SK-N-SH treated with all-trans-retinoic acid at 6 μM for 48 hours (cell line): ENCODE measurements around the gene IGDCC3.

ENCODE experiments used
- ATAC-seq: fragments of 200-7000 bp; cut with Tn5 transposase; 3 replicates; pipeline ENCODE4 v1.9.1; 2020; ENCODE audit warnings: mild to moderate bottlenecking, moderate library complexity
- ARNTL ChIP-seq: fragments of 450-650 bp; formaldehyde crosslinking; IDR thresholded peaks from 2 replicates; pipeline ENCODE4 v1.5.0; 2020; ENCODE audit warnings: low read depth, mild to moderate bottlenecking, moderate library complexity, borderline replicate concordance
- BACH2 ChIP-seq: fragments of 250-450 bp; sonication (Bioruptor Pico); IDR thresholded peaks from 2 replicates; pipeline ENCODE4 v1.9.0; 2021; ENCODE audit warnings: mild to moderate bottlenecking, borderline replicate concordance
- CSDC2 ChIP-seq: fragments of 250-450 bp; sonication (Bioruptor Pico); IDR thresholded peaks from 2 replicates; pipeline ENCODE4 v1.5.0; 2020; ENCODE audit warnings: mild to moderate bottlenecking, moderate library complexity
- ESRRG ChIP-seq: fragments of 250-450 bp; sonication (Bioruptor Pico); IDR thresholded peaks from 2 replicates; pipeline ENCODE4 v1.6.1; 2021; ENCODE audit warnings: mild to moderate bottlenecking
- ISL1 ChIP-seq: fragments of 250-450 bp; sonication (Bioruptor Pico); IDR thresholded peaks from 2 replicates; pipeline ENCODE4 v2.1.2; 2022; ENCODE audit warnings: mild to moderate bottlenecking, moderate library complexity
- OSR1 ChIP-seq: fragments of 250-450 bp; sonication (Bioruptor Pico); IDR thresholded peaks from 2 replicates; pipeline ENCODE4 v1.8.0; 2022; ENCODE audit warnings: moderate library complexity, mild to moderate bottlenecking, inconsistent platforms
- PPARA ChIP-seq: fragments of 250-450 bp; sonication (Bioruptor Pico); IDR thresholded peaks from 2 replicates; pipeline ENCODE4 v1.5.0; 2020; ENCODE audit warnings: mild to moderate bottlenecking, borderline replicate concordance
- RARB ChIP-seq: fragments of 250-450 bp; sonication (Bioruptor Pico); IDR thresholded peaks from 2 replicates; pipeline ENCODE4 v1.8.0; 2021; ENCODE audit warnings: mild to moderate bottlenecking, moderate library complexity
- SNAI2 ChIP-seq: fragments of 250-450 bp; sonication (Bioruptor Pico); IDR thresholded peaks from 2 replicates; pipeline ENCODE4 v1.5.0; 2020; ENCODE audit warnings: mild to moderate bottlenecking, moderate library complexity
- TCF4 ChIP-seq: fragments of 250-450 bp; sonication (Bioruptor Pico); IDR thresholded peaks from 2 replicates; pipeline ENCODE4 v1.8.0; 2021; ENCODE audit warnings: mild to moderate bottlenecking, moderate library complexity, borderline replicate concordance
- TOX ChIP-seq: fragments of 250-450 bp; sonication (Bioruptor Pico); IDR thresholded peaks from 2 replicates; pipeline ENCODE4 v1.8.0; 2021; ENCODE audit warnings: mild to moderate bottlenecking, moderate library complexity, borderline replicate concordance
- ZC3H10 ChIP-seq: fragments of 250-450 bp; sonication (Bioruptor Pico); IDR thresholded peaks from 2 replicates; pipeline ENCODE4 v1.5.1; 2021; ENCODE audit warnings: mild to moderate bottlenecking, moderate library complexity
- ZFP3 ChIP-seq: fragments of 250-450 bp; sonication (Bioruptor Pico); IDR thresholded peaks from 2 replicates; pipeline ENCODE4 v1.5.0; 2020; ENCODE audit warnings: mild to moderate bottlenecking, moderate library complexity
- ZFP30 ChIP-seq: fragments of 450-650 bp; formaldehyde crosslinking; IDR thresholded peaks from 2 replicates; pipeline ENCODE4 v1.5.0; 2022; ENCODE audit warnings: mild to moderate bottlenecking, moderate library complexity
- ZNF565 ChIP-seq: fragments of 450-650 bp; formaldehyde crosslinking; conservative IDR thresholded peaks from 2 replicates; pipeline ENCODE4 v1.5.0; 2020; ENCODE audit warnings: low read depth, mild to moderate bottlenecking, moderate library complexity
- ZNF8 ChIP-seq: fragments of 450-650 bp; formaldehyde crosslinking; IDR thresholded peaks from 2 replicates; pipeline ENCODE4 v1.5.0; 2020; ENCODE audit warnings: mild to moderate bottlenecking, moderate library complexity
- TF ChIP-seq, protein P1 (sequence below): fragments of 250-450 bp; sonication (Bioruptor Pico); IDR thresholded peaks from 2 replicates; pipeline ENCODE4 v1.5.1; 2021; ENCODE audit warnings: mild to moderate bottlenecking, moderate library complexity
- TF ChIP-seq, protein P2 (sequence below): fragments of 250-450 bp; sonication (Bioruptor Pico); IDR thresholded peaks from 2 replicates; pipeline ENCODE4 v1.5.0; 2020; ENCODE audit warnings: mild to moderate bottlenecking, moderate library complexity
- TF ChIP-seq, protein P3 (sequence below): fragments of 250-450 bp; sonication (Bioruptor Pico); IDR thresholded peaks from 2 replicates; pipeline ENCODE4 v1.5.1; 2020; ENCODE audit warnings: low read depth, mild to moderate bottlenecking, moderate library complexity
- TF ChIP-seq, protein P4 (sequence below): fragments of 250-450 bp; sonication (Bioruptor Pico); IDR thresholded peaks from 2 replicates; pipeline ENCODE4 v1.8.0; 2020; ENCODE audit warnings: mild to moderate bottlenecking, moderate library complexity, borderline replicate concordance
- TF ChIP-seq, protein P5 (sequence below): fragments of 250-450 bp; sonication (Bioruptor Pico); IDR thresholded peaks from 2 replicates; pipeline ENCODE4 v1.8.0; 2021; ENCODE audit warnings: low read depth, mild to moderate bottlenecking, moderate library complexity, borderline replicate concordance

IGDCC3 gene

DNA sequence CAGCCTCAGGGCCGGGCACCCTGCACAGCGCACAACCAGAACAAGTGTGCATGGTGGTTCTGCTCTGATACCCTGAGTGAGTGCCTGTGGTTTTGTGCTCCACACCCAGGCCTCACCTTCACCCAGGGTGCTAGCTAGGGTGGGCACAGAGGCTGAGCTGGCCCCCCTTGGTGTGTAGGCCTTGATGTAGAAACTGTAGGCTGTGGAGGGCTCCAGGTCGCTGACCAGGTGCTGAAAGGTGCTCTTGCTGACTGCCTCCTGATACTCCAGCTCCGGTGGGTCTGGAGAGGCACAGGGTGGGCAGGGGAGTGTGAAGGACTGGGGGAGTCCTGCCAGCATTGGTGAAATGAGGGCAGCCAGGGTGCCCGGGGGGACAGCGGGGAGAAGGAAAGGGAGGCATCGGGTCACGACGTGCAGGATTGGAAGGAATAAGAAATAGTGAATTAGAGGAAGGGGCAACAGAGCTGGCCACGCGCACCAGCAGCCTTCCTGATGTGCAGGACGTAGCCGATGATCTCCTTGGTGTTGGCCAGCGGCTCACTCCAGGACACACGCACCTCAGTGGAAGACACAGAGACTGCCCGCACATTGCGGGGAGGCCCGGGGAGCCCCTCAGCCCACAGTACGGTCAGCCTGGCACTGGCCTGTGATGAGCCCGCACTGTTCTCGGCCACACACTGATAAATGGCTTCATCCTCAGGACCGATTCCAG is 46.7 kb downstream of the IGDCC3 start (continued):
- TF ChIP-seq TOX (CRISPR knock-in tag) (no peak), CSDC2 (no peak), ZFP30 (CRISPR knock-in tag) (no peak), BACH2 (CRISPR knock-in tag) (no peak), ZNF8 (no peak), RARB (CRISPR knock-in tag) (no peak)
- TF ChIP-seq, protein P1, sequence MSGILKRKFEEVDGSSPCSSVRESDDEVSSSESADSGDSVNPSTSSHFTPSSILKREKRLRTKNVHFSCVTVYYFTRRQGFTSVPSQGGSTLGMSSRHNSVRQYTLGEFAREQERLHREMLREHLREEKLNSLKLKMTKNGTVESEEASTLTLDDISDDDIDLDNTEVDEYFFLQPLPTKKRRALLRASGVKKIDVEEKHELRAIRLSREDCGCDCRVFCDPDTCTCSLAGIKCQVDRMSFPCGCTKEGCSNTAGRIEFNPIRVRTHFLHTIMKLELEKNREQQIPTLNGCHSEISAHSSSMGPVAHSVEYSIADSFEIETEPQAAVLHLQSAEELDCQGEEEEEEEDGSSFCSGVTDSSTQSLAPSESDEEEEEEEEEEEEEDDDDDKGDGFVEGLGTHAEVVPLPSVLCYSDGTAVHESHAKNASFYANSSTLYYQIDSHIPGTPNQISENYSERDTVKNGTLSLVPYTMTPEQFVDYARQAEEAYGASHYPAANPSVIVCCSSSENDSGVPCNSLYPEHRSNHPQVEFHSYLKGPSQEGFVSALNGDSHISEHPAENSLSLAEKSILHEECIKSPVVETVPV (CRISPR knock-in tag), result no peak
- TF ChIP-seq, protein P2, sequence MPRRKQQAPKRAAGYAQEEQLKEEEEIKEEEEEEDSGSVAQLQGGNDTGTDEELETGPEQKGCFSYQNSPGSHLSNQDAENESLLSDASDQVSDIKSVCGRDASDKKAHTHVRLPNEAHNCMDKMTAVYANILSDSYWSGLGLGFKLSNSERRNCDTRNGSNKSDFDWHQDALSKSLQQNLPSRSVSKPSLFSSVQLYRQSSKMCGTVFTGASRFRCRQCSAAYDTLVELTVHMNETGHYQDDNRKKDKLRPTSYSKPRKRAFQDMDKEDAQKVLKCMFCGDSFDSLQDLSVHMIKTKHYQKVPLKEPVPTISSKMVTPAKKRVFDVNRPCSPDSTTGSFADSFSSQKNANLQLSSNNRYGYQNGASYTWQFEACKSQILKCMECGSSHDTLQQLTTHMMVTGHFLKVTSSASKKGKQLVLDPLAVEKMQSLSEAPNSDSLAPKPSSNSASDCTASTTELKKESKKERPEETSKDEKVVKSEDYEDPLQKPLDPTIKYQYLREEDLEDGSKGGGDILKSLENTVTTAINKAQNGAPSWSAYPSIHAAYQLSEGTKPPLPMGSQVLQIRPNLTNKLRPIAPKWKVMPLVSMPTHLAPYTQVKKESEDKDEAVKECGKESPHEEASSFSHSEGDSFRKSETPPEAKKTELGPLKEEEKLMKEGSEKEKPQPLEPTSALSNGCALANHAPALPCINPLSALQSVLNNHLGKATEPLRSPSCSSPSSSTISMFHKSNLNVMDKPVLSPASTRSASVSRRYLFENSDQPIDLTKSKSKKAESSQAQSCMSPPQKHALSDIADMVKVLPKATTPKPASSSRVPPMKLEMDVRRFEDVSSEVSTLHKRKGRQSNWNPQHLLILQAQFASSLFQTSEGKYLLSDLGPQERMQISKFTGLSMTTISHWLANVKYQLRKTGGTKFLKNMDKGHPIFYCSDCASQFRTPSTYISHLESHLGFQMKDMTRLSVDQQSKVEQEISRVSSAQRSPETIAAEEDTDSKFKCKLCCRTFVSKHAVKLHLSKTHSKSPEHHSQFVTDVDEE, result no peak

DNA sequence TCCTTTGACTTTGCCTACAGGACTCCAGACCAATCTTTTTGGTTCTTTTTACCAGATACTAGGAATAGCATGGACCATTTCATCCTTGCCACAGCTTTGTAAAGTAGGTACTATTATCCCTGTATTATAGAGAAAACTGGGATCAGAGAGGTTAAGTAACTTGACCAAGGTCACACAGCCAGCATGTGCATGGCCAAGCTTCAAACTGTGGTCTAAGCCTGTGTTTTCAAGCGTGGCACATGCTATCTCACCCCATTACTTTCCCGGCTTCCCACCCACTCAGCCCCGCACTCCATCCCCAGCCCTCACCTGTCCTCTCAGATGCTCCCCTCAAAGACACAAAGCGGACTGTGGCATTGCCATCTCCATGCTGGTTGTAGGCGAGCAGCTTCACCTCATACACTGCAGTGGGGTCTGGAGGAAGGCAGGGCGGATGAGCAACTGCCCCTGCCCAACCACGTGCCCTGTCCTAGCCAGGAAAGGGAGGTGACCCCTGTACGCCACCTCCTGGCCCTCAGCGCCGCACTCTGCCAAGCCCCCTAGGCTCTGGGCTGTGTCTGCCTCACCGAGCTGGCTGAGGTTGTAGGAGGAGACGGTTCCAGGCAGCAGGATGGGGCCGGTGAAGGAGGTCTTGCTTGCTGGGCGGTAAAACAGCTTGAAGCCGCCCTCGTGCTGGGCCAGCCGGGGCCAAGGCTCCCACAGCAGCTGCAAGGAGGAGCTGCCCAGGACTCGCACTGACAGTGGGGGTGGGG is 47.6 kb downstream of the IGDCC3 start:
- TF ChIP-seq, protein P3, sequence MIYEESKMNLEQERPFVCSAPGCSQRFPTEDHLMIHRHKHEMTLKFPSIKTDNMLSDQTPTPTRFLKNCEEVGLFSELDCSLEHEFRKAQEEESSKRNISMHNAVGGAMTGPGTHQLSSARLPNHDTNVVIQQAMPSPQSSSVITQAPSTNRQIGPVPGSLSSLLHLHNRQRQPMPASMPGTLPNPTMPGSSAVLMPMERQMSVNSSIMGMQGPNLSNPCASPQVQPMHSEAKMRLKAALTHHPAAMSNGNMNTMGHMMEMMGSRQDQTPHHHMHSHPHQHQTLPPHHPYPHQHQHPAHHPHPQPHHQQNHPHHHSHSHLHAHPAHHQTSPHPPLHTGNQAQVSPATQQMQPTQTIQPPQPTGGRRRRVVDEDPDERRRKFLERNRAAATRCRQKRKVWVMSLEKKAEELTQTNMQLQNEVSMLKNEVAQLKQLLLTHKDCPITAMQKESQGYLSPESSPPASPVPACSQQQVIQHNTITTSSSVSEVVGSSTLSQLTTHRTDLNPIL (CRISPR knock-in tag), result no peak
- TF ChIP-seq PPARA (CRISPR knock-in tag) (no peak), ZFP3 (CRISPR knock-in tag) (no peak), SNAI2 (CRISPR knock-in tag) (no peak), ZC3H10 (CRISPR knock-in tag) (no peak), ZNF565 (no peak), ESRRG (CRISPR knock-in tag) (no peak), ZNF8 (no peak), RARB (CRISPR knock-in tag) (no peak), ZFP30 (CRISPR knock-in tag) (no peak)
- TF ChIP-seq, protein P1 (CRISPR knock-in tag), result no peak
- TF ChIP-seq, protein P4, sequence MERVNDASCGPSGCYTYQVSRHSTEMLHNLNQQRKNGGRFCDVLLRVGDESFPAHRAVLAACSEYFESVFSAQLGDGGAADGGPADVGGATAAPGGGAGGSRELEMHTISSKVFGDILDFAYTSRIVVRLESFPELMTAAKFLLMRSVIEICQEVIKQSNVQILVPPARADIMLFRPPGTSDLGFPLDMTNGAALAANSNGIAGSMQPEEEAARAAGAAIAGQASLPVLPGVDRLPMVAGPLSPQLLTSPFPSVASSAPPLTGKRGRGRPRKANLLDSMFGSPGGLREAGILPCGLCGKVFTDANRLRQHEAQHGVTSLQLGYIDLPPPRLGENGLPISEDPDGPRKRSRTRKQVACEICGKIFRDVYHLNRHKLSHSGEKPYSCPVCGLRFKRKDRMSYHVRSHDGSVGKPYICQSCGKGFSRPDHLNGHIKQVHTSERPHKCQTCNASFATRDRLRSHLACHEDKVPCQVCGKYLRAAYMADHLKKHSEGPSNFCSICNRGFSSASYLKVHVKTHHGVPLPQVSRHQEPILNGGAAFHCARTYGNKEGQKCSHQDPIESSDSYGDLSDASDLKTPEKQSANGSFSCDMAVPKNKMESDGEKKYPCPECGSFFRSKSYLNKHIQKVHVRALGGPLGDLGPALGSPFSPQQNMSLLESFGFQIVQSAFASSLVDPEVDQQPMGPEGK, result no peak
- ATAC-seq, result no peak

DNA sequence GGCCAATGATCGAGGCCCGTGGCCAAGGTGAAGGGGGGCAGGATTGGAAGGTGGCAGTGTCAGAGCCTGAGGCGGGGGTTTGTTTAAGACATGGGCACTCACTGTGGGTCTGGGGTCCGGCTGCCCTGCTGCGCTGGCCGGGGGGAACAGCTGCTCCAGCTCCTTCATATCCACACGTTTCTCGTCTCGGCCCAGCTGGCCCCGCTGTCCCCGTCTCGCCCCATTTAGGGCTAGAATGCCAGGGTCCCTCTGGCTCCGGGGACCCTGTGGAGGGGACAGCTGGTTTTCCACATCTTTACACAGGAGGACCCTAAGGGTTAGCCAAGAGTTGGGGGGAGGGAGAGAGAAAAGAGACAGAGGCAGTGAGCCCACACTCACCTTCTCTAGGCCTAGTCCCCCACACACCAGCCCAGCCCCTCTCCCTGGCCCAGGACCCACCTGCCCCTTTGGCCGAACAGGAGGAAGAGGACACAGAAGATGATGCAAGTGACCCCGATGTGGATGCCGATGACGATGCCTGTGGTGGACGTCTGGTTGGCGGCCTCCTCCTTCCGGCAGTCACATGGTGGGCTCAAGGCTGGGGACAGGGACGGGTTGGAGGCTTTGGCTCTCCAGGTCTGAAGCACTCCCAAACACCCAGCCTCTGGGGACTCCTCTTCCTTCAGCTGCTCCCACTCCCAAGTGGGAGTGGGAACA is 48.4 kb downstream of the IGDCC3 start:
- ATAC-seq, result no peak
- TF ChIP-seq ZC3H10 (CRISPR knock-in tag) (no peak), TCF4 (CRISPR knock-in tag) (no peak), ZFP30 (CRISPR knock-in tag) (no peak), ESRRG (CRISPR knock-in tag) (no peak), ISL1 (CRISPR knock-in tag) (no peak), RARB (CRISPR knock-in tag) (no peak), ARNTL (CRISPR knock-in tag) (no peak), SNAI2 (CRISPR knock-in tag) (no peak), OSR1 (no peak), BACH2 (CRISPR knock-in tag) (no peak)
- TF ChIP-seq, protein P5, sequence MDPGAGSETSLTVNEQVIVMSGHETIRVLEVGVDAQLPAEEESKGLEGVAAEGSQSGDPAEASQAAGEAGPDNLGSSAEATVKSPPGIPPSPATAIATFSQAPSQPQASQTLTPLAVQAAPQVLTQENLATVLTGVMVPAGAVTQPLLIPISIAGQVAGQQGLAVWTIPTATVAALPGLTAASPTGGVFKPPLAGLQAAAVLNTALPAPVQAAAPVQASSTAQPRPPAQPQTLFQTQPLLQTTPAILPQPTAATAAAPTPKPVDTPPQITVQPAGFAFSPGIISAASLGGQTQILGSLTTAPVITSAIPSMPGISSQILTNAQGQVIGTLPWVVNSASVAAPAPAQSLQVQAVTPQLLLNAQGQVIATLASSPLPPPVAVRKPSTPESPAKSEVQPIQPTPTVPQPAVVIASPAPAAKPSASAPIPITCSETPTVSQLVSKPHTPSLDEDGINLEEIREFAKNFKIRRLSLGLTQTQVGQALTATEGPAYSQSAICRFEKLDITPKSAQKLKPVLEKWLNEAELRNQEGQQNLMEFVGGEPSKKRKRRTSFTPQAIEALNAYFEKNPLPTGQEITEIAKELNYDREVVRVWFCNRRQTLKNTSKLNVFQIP (CRISPR knock-in tag), result no peak
- TF ChIP-seq, protein P3 (CRISPR knock-in tag), result no peak
- TF ChIP-seq, protein P1 (CRISPR knock-in tag), result no peak
